ENCODE results near the gene BRD7. TPM values are rescaled to one million over a fixed set of nuclear protein-coding genes. Genes with fewer than 3 reads are reported as not detected.

The BRD7 gene
- total RNA-seq, 4 donors from 2014 or later: 33.0 to 49.9 (median 40.5) TPM

- TF ChIP-seq, protein P1, sequence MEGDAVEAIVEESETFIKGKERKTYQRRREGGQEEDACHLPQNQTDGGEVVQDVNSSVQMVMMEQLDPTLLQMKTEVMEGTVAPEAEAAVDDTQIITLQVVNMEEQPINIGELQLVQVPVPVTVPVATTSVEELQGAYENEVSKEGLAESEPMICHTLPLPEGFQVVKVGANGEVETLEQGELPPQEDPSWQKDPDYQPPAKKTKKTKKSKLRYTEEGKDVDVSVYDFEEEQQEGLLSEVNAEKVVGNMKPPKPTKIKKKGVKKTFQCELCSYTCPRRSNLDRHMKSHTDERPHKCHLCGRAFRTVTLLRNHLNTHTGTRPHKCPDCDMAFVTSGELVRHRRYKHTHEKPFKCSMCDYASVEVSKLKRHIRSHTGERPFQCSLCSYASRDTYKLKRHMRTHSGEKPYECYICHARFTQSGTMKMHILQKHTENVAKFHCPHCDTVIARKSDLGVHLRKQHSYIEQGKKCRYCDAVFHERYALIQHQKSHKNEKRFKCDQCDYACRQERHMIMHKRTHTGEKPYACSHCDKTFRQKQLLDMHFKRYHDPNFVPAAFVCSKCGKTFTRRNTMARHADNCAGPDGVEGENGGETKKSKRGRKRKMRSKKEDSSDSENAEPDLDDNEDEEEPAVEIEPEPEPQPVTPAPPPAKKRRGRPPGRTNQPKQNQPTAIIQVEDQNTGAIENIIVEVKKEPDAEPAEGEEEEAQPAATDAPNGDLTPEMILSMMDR (IDR thresholded peaks at IDR 0.05; ENCODE audit: low read depth): no peak
Measured at GRCh38 chr16:50310308-50311133, 58.3 kb downstream of the BRD7 start.

DNA sequence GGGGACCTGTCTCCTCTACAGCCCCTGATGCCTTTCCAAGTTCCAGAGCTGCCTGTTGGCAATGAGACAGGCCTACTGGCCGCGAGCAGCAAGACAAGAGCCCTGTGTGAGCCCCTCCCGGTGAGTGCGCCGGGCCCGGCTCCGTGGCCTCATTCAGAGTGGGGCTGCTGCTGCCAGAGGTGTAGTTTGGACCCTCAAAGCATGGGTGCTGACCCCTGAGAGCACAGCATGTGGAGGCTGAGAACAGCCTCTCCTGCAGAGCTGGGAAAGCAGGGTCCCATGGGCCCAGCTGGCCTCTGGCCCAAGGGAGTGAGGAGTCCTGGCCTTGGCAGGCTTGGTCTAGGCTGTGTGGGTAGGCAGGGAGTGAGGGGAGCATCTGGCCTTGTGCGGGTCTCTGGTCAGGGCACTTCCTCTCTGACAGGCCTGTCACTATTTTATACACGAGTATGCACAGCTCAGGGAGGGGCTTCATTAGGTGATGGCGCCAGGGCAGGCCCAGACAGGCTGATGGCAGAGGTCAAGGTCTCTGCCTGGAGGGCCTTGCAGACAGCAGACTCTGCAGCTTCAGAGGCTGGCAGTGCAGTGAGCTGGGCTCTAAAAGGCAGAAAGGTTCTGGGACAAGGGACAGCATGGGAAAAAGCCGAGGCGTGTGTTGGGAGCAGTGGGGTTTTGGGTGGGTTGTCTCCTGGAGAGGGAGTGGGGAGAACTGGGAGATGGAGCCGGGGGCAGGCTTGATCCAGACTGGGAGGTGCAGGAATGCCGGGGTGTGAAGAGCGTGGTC is 59.1 kb downstream of the BRD7 start:
- TF ChIP-seq, protein P1 (IDR thresholded peaks at IDR 0.05; ENCODE audit: low read depth): no peak

DNA sequence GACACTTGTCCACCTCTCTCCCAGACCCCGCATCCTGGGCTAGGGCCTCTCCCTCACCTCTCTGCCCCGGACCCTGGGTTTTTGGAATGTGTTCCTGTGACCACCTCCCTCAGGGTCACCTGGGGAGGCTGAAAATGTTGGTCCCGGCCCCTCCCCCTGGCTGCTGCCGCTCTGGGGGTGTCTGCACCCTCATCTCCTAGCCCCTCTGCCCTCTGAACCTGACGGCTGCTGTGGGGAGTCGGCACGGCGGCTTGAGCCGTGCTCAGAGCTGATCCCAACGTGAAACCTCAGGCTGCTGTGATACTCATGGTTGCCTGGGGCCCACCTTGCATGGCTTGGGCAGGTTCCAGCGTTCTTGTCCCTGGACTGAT is 59.6 kb downstream of the BRD7 start:
- TF ChIP-seq, protein P1 (IDR thresholded peaks at IDR 0.05; ENCODE audit: low read depth): no peak

- TF ChIP-seq, protein P1 (IDR thresholded peaks at IDR 0.05; ENCODE audit: low read depth): no peak
Measured at GRCh38 chr16:50308237-50308965, 60.4 kb downstream of the BRD7 start.

DNA sequence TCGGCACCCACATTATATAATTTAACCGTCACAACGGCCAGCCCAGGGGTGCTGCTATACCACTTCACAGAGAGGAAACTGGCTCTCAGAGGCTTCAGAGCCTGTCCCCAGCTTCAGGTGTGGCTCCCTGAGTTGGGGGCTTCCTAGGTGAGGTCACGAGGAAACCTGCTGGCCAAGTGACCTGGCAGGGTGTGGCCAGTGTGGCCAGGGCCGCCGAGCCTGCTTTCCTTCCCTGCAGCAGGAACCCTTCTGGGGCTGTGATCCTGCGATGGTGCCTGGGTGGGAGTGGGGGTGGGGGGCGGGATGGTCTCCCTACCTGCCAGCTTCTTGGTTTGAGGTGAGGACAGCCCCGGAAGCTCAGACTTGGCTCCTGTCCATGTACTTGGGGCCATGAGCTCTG is 62.5 kb downstream of the BRD7 start:
- TF ChIP-seq, protein P1 (IDR thresholded peaks at IDR 0.05; ENCODE audit: low read depth): no peak

DNA sequence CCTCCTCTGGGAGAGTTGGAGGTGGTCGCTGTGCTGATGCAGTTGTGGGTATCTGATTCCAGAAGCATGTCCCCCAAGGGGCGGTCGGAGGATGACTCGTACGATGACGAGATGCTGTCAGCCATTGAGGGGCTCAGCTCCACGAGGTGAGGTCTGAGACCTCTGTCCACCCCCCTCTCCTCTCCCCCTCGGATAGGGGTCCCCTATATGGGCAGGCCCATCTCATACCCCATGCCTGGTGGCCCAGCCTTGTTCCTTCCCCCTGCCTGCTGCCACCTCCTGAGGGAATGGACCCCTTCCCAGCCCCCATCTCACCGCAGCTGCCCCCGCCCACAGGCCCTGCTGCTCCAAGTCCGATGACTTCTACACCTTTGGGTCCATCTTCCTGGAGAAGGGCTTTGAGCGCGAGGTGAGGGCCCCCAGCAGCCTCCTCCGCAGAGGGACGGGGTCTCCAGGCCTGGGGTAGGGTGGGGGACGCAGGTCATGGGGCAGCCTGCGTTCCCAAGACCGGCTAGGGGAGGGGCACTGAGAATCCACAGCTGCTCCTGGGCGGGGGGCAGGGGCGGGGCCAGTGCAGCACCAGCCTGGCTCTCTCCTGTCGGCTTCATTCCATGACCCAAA is 63.2 kb downstream of the BRD7 start:
- TF ChIP-seq, protein P1 (IDR thresholded peaks at IDR 0.05; ENCODE audit: low read depth): no peak
